ENCODE results near the gene C5.

C5 gene

GRCh38 chr9:120956862-120957261 is 93.2 kb downstream of the C5 start:
- WGBS = 80% methylated on average over 1 of the region's 3 CpGs

GRCh38 chr9:120951960-120952618 is 98.0 kb downstream of the C5 start:
- 89% methylated on average over 9 of the region's 9 CpGs for WGBS
- H3K36me3 ChIP-seq (ENCODE audit: insufficient read depth, low read length) = no peaks in the 10 kb centered on the region

More at GRCh38 chr9:120956862-120957261, 93.2 kb downstream of the C5 start:
- no peak overlapping the region for H3K27ac ChIP-seq (ENCODE audit: low read depth, low read length)
- no peak overlapping the region for H3K4me3 ChIP-seq (ENCODE audit: low read length)
- no peaks in the 10 kb centered on the region for H3K27me3 ChIP-seq (ENCODE audit: insufficient read depth, low read length)
- no peaks in the 10 kb centered on the region for H3K9me3 ChIP-seq (ENCODE audit: insufficient read depth, low read depth, low read length)
- no peaks in the 10 kb centered on the region for H3K36me3 ChIP-seq (ENCODE audit: insufficient read depth, low read length)
- no peak overlapping the region for H3K9ac ChIP-seq (ENCODE audit: low read depth, low read length)
- no peaks in the 10 kb centered on the region for H3K4me1 ChIP-seq (ENCODE audit: insufficient read depth, low read length)

GRCh38 chr9:120950421-120951388 is 99.4 kb downstream of the C5 start:
- no peaks in the 10 kb centered on the region for H3K36me3 ChIP-seq (ENCODE audit: insufficient read depth, low read length)
- no peaks in the 10 kb centered on the region for H3K4me1 ChIP-seq (ENCODE audit: insufficient read depth, low read length)
- no peaks in the 10 kb centered on the region for H3K9me3 ChIP-seq (ENCODE audit: insufficient read depth, low read depth, low read length)
- 91% methylated on average over 8 of the region's 8 CpGs for WGBS
- no peak overlapping the region for H3K4me3 ChIP-seq (ENCODE audit: low read length)
- no peaks in the 10 kb centered on the region; the same call in 1 of the 2 replicates for H3K27me3 ChIP-seq (ENCODE audit: insufficient read depth, low read length)
- H3K9ac ChIP-seq (ENCODE audit: low read depth, low read length) = no peak overlapping the region
- H3K27ac ChIP-seq (ENCODE audit: low read depth, low read length) = no peak overlapping the region

More at GRCh38 chr9:120951960-120952618, 98.0 kb downstream of the C5 start:
- no peaks in the 10 kb centered on the region for H3K9me3 ChIP-seq (ENCODE audit: insufficient read depth, low read depth, low read length)
- no peaks in the 10 kb centered on the region; the same call in 1 of the 2 replicates for H3K27me3 ChIP-seq (ENCODE audit: insufficient read depth, low read length)
- no peak overlapping the region for H3K27ac ChIP-seq (ENCODE audit: low read depth, low read length)
- no peaks in the 10 kb centered on the region for H3K4me1 ChIP-seq (ENCODE audit: insufficient read depth, low read length)
- H3K9ac ChIP-seq (ENCODE audit: low read depth, low read length) = no peak overlapping the region
- H3K4me3 ChIP-seq (ENCODE audit: low read length) = no peak overlapping the region

- Histone ChIP-seq H3K9me3 (ENCODE audit: insufficient read depth, low read depth, low read length) (no peaks in the 10 kb centered on the region), H3K27me3 (ENCODE audit: insufficient read depth, low read length) (no peaks in the 10 kb centered on the region; the same call in 1 of the 2 replicates), H3K36me3 (ENCODE audit: insufficient read depth, low read length) (no peaks in the 10 kb centered on the region), H3K4me1 (ENCODE audit: insufficient read depth, low read length) (no peaks in the 10 kb centered on the region), H3K9ac (ENCODE audit: low read depth, low read length) (no peak overlapping the region), H3K4me3 (ENCODE audit: low read length) (no peak overlapping the region), H3K27ac (ENCODE audit: low read depth, low read length) (no peak overlapping the region)
- 95% methylated on average over 2 of the region's 2 CpGs for WGBS
Observed at GRCh38 chr9:120949290-120949689, 100.8 kb downstream of the C5 start.

- no peak overlapping the region for H3K27ac ChIP-seq (ENCODE audit: low read depth, low read length)
- no peaks in the 10 kb centered on the region; the same call in 1 of the 2 replicates for H3K27me3 ChIP-seq (ENCODE audit: insufficient read depth, low read length)
- H3K9me3 ChIP-seq (ENCODE audit: insufficient read depth, low read depth, low read length) = no peaks in the 10 kb centered on the region
- no peaks in the 10 kb centered on the region for H3K4me1 ChIP-seq (ENCODE audit: insufficient read depth, low read length)
- no peak overlapping the region for H3K9ac ChIP-seq (ENCODE audit: low read depth, low read length)
- no peak overlapping the region for H3K4me3 ChIP-seq (ENCODE audit: low read length)
- H3K36me3 ChIP-seq (ENCODE audit: insufficient read depth, low read length) = no peaks in the 10 kb centered on the region
- 95% methylated on average over 1 of the region's 1 CpG for WGBS
Observed at GRCh38 chr9:120948824-120949223, 101.3 kb downstream of the C5 start.

GRCh38 chr9:120947222-120947621 is 102.9 kb downstream of the C5 start:
- Histone ChIP-seq H3K9me3 (ENCODE audit: insufficient read depth, low read depth, low read length) (no peaks in the 10 kb centered on the region), H3K9ac (ENCODE audit: low read depth, low read length) (no peak overlapping the region), H3K36me3 (ENCODE audit: insufficient read depth, low read length) (no peaks in the 10 kb centered on the region), H3K4me1 (ENCODE audit: insufficient read depth, low read length) (peaks cover 7% of the 10 kb centered on the region), H3K27me3 (ENCODE audit: insufficient read depth, low read length) (no peaks in the 10 kb centered on the region; the same call in 1 of the 2 replicates), H3K4me3 (ENCODE audit: low read length) (no peak overlapping the region), H3K27ac (ENCODE audit: low read depth, low read length) (no peak overlapping the region)
- 90% methylated on average over 2 of the region's 2 CpGs for WGBS

- no peaks in the 10 kb centered on the region; the same call in 1 of the 2 replicates for H3K27me3 ChIP-seq (ENCODE audit: insufficient read depth, low read length)
- H3K27ac ChIP-seq (ENCODE audit: low read depth, low read length) = no peak overlapping the region
- H3K4me1 ChIP-seq (ENCODE audit: insufficient read depth, low read length) = peaks cover 13% of the 10 kb centered on the region
- no peak overlapping the region for H3K9ac ChIP-seq (ENCODE audit: low read depth, low read length)
- no peaks in the 10 kb centered on the region for H3K36me3 ChIP-seq (ENCODE audit: insufficient read depth, low read length)
- no peak overlapping the region for H3K4me3 ChIP-seq (ENCODE audit: low read length)
- no peaks in the 10 kb centered on the region for H3K9me3 ChIP-seq (ENCODE audit: insufficient read depth, low read depth, low read length)
- WGBS = 92% methylated on average over 3 of the region's 3 CpGs
Observed at GRCh38 chr9:120946259-120946658, 103.8 kb downstream of the C5 start.

- WGBS = 76% methylated on average over 3 of the region's 3 CpGs
- no peaks in the 10 kb centered on the region for H3K9me3 ChIP-seq (ENCODE audit: insufficient read depth, low read depth, low read length)
- no peaks in the 10 kb centered on the region for H3K36me3 ChIP-seq (ENCODE audit: insufficient read depth, low read length)
- peaks cover 19% of the 10 kb centered on the region for H3K4me1 ChIP-seq (ENCODE audit: insufficient read depth, low read length)
- no peak overlapping the region for H3K9ac ChIP-seq (ENCODE audit: low read depth, low read length)
- no peak overlapping the region for H3K27ac ChIP-seq (ENCODE audit: low read depth, low read length)
- no peaks in the 10 kb centered on the region; the same call in 1 of the 2 replicates for H3K27me3 ChIP-seq (ENCODE audit: insufficient read depth, low read length)
- H3K4me3 ChIP-seq (ENCODE audit: low read length) = no peak overlapping the region
Observed at GRCh38 chr9:120944948-120945347, 105.1 kb downstream of the C5 start.

GRCh38 chr9:120944434-120944843 is 105.6 kb downstream of the C5 start:
- H3K9ac ChIP-seq (ENCODE audit: low read depth, low read length) = no peak overlapping the region
- no peaks in the 10 kb centered on the region for H3K9me3 ChIP-seq (ENCODE audit: insufficient read depth, low read depth, low read length)
- H3K4me1 ChIP-seq (ENCODE audit: insufficient read depth, low read length) = peaks cover 19% of the 10 kb centered on the region
- no peak overlapping the region for H3K27ac ChIP-seq (ENCODE audit: low read depth, low read length)
- 87% methylated on average over 4 of the region's 4 CpGs for WGBS
- H3K4me3 ChIP-seq (ENCODE audit: low read length) = no peak overlapping the region
- H3K27me3 ChIP-seq (ENCODE audit: insufficient read depth, low read length) = no peaks in the 10 kb centered on the region; the same call in 1 of the 2 replicates
- H3K36me3 ChIP-seq (ENCODE audit: insufficient read depth, low read length) = no peaks in the 10 kb centered on the region

GRCh38 chr9:120942186-120943001 is 107.7 kb downstream of the C5 start:
- no peaks in the 10 kb centered on the region; the same call in 1 of the 2 replicates for H3K27me3 ChIP-seq (ENCODE audit: insufficient read depth, low read length)
- H3K36me3 ChIP-seq (ENCODE audit: insufficient read depth, low read length) = no peaks in the 10 kb centered on the region
- no peaks in the 10 kb centered on the region for H3K9me3 ChIP-seq (ENCODE audit: insufficient read depth, low read depth, low read length)
- H3K9ac ChIP-seq (ENCODE audit: low read depth, low read length) = no peak overlapping the region
- 54% methylated on average over 8 of the region's 8 CpGs for WGBS
- no peak overlapping the region for H3K4me3 ChIP-seq (ENCODE audit: low read length)
- no peak overlapping the region for H3K27ac ChIP-seq (ENCODE audit: low read depth, low read length)
- H3K4me1 ChIP-seq (ENCODE audit: insufficient read depth, low read length) = peaks cover 19% of the 10 kb centered on the region

Data from HUES64 (cell line).